DMS 273 treated with DMSO at 0.1 percent for 48 hours (cell line): ENCODE measurements around the gene C1QTNF9B.

Source experiments
- DNase-seq: peaks from one replicate; lab custom pipeline; 2025; lab: John Stamatoyannopoulos, UW

Gene C1QTNF9B

GRCh38 chr13:23856008-23856750, 41.1 kb downstream of the C1QTNF9B start:
- peak; percentile 72 for DNase-seq

GRCh38 chr13:23855360-23855759, 41.9 kb downstream of the C1QTNF9B start:
- no peak for DNase-seq

GRCh38 chr13:23852351-23852750, 45.0 kb downstream of the C1QTNF9B start:
- no peak for DNase-seq

DNA sequence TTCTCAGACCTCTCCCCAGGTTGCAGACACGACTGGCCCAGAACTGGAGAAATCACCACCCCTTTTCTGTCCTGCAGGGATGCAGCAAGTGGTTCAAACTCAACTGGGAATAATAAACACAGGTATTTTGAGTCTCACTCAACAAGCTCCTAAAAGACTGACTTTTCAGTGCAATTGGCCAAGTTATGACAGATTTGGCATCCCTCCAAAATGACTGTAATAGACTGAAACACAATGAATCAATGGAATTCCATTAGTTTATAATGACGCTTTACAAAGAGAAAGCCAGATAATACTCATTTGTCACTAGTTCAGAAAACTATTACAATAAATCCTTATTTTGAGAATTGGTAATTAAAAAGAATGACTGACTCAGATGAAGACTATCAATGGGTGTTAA, 46.2 kb downstream of the C1QTNF9B start:
- no peak for DNase-seq

GRCh38 chr13:23850134-23850533, 47.2 kb downstream of the C1QTNF9B start:
- DNase-seq = no peak

GRCh38 chr13:23849670-23850069, 47.6 kb downstream of the C1QTNF9B start:
- no peak for DNase-seq

DNA sequence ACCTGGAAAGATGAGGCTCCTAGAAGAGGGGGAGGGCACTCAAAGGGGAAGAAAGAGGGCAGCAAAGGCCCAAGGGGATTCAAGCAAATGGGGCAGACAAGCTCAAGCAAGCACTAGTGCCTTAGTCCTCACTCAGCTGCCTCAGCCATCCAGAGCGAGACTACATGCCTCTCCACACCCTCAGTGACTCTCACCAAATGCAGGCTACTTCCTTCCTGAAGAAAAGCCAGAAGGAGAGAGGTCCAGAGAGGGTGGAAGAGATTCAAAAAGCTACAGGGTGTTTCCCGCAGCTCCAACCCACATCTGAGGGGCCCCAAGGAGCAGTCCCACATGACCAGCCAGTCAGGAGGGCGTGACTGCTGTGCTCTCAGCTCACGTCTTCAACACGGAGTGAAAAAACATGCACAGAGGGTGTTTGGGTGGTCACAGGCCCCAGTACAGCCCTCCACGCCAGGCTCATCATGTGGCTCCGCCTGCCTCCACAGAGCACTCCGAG, 48.6 kb downstream of the C1QTNF9B start:
- DNase-seq = no peak

DNA sequence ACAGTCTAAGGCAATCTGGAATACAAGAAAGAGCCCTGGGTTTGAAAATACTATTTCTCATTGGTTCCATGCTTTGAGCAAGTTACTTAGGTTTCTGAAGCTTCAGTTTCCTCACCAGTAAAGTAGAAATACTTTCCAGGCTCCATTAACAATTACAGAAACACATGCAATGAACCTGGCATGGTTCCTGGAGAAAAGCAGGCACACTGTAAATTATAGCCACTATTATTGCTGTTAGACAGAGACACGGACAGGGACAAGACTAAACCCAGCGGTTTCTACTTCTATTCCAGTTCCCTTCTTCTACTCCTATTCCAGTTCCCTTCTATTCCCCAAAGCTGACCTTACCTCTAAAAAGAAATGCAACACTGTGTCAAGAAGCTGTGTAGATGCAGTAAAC, 49.3 kb downstream of the C1QTNF9B start:
- DNase-seq = no peak

DNA sequence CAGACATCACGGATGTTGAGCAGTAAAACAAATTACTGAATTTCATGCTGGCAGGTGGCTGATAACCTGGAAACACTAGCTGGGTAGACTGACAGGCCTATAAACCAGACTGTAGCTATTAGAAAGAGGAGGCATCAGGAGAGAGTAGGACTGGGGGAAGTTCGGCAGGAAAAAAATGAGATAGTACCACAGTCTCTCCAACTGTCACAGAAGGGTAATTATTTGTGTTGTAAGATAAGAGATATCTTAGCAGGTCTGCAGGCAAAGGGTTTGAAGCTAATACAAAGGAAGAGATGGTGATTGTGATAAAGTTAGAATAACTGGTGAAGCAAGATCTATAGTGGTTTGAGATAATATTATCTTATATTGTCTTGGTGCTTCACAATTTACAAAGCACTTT, 49.8 kb downstream of the C1QTNF9B start:
- DNase-seq = no peak

GRCh38 chr13:23845105-23845725, 52.1 kb downstream of the C1QTNF9B start:
- no peak for DNase-seq

GRCh38 chr13:23844132-23844531, 53.2 kb downstream of the C1QTNF9B start:
- no peak for DNase-seq

- DNase-seq = no peak
These were observed 53.9 kb downstream of the C1QTNF9B start for GRCh38 chr13:23843436-23843835.

GRCh38 chr13:23842406-23842805, 54.9 kb downstream of the C1QTNF9B start:
- no peak for DNase-seq
